ENCODE measurements around the gene TRHDE. TPM values are rescaled to one million over a fixed set of nuclear protein-coding genes. Genes with fewer than 3 reads are reported as not detected.
"Not testable (repeated sequence)": the region's sequence is repeated elsewhere in the genome, so short reads cannot be mapped to it uniquely, and the experiment has no call there.

The TRHDE gene
- total and polyA plus RNA-seq, 5 donors, result 0.57 to 7.0 (median 3.8) TPM

GRCh38 chr12:72692338-72692737, 420.2 kb downstream of the TRHDE start:
- no peaks in the 10 kb centered on the region for H3K9me3 ChIP-seq (ENCODE audit: control insufficient read depth, low read length)
- WGBS, result 55% methylated on average over 2 of the region's 2 CpGs
- DNase-seq, result no peak
- H3K27me3 ChIP-seq (ENCODE audit: control insufficient read depth, insufficient read depth), result no peaks in the 10 kb centered on the region
- ATAC-seq, result no peak
- H3K4me1 ChIP-seq (ENCODE audit: control insufficient read depth, insufficient read depth, low read length), result no peaks in the 10 kb centered on the region
- no peak overlapping the region for H3K4me3 ChIP-seq (ENCODE audit: low read length)
- intact Hi-C loops (cut with DNase I), result no loop called here
- no peak overlapping the region for H3K27ac ChIP-seq (ENCODE audit: low read length)

- Histone ChIP-seq H3K27me3 (ENCODE audit: control insufficient read depth, insufficient read depth) (no peaks in the 10 kb centered on the region), H3K27ac (ENCODE audit: low read length) (no peak overlapping the region), H3K4me1 (ENCODE audit: control insufficient read depth, insufficient read depth, low read length) (no peaks in the 10 kb centered on the region), H3K9me3 (ENCODE audit: control insufficient read depth, low read length) (no peaks in the 10 kb centered on the region), H3K4me3 (ENCODE audit: low read length) (no peak overlapping the region)
- DNase-seq, result no peak
- intact Hi-C loops (cut with DNase I), result no loop called here
- no peak for ATAC-seq
Observed at GRCh38 chr12:72694193-72694592, 422.0 kb downstream of the TRHDE start.

- 88% methylated on average over 1 of the region's 1 CpG for WGBS
- H3K9me3 ChIP-seq (ENCODE audit: control insufficient read depth, low read length), result no peaks in the 10 kb centered on the region
- intact Hi-C loops (cut with DNase I), result no loop called here
- ATAC-seq (no peak), DNase-seq (no peak)
- H3K27me3 ChIP-seq (ENCODE audit: control insufficient read depth, insufficient read depth), result no peaks in the 10 kb centered on the region
- H3K4me1 ChIP-seq (ENCODE audit: control insufficient read depth, insufficient read depth, low read length), result no peaks in the 10 kb centered on the region
- no peak overlapping the region for H3K4me3 ChIP-seq (ENCODE audit: low read length)
- no peak overlapping the region for H3K27ac ChIP-seq (ENCODE audit: low read length)
Observed at GRCh38 chr12:72699362-72699761, 427.2 kb downstream of the TRHDE start.

GRCh38 chr12:72712025-72712424, 439.9 kb downstream of the TRHDE start:
- intact Hi-C loops (cut with DNase I); DNase-seq; H3K27ac ChIP-seq (ENCODE audit: low read length); H3K4me1 ChIP-seq (ENCODE audit: control insufficient read depth, insufficient read depth, low read length); H3K4me3 ChIP-seq (ENCODE audit: low read length); H3K9me3 ChIP-seq (ENCODE audit: control insufficient read depth, low read length); H3K27me3 ChIP-seq (ENCODE audit: control insufficient read depth, insufficient read depth); ATAC-seq: not testable (repeated sequence)
- WGBS, result 90% methylated on average over 11 of the region's 11 CpGs

GRCh38 chr12:72716221-72716620, 444.1 kb downstream of the TRHDE start:
- DNase-seq (no peak), ATAC-seq (no peak)
- WGBS, result 82% methylated on average over 2 of the region's 2 CpGs
- no peaks in the 10 kb centered on the region for H3K9me3 ChIP-seq (ENCODE audit: control insufficient read depth, low read length)
- intact Hi-C loops (cut with DNase I), result no loop called here
- no peaks in the 10 kb centered on the region for H3K4me1 ChIP-seq (ENCODE audit: control insufficient read depth, insufficient read depth, low read length)
- H3K27me3 ChIP-seq (ENCODE audit: control insufficient read depth, insufficient read depth), result no peaks in the 10 kb centered on the region
- no peak overlapping the region for H3K4me3 ChIP-seq (ENCODE audit: low read length)
- no peak overlapping the region for H3K27ac ChIP-seq (ENCODE audit: low read length)

GRCh38 chr12:72717036-72717435, 444.9 kb downstream of the TRHDE start:
- ATAC-seq, result no peak
- intact Hi-C loops (cut with DNase I), result no loop called here
- no peak overlapping the region for H3K27ac ChIP-seq (ENCODE audit: low read length)
- WGBS, result 14% methylated on average over 1 of the region's 1 CpG
- no peaks in the 10 kb centered on the region for H3K9me3 ChIP-seq (ENCODE audit: control insufficient read depth, low read length)
- no peak overlapping the region for H3K4me3 ChIP-seq (ENCODE audit: low read length)
- H3K27me3 ChIP-seq (ENCODE audit: control insufficient read depth, insufficient read depth), result no peaks in the 10 kb centered on the region
- H3K4me1 ChIP-seq (ENCODE audit: control insufficient read depth, insufficient read depth, low read length), result no peaks in the 10 kb centered on the region
- DNase-seq, result no peak
